Motor neuron (in vitro differentiated cells): ENCODE data around the gene SMG7. TPM values are rescaled to one million over a fixed set of nuclear protein-coding genes. Genes with fewer than 3 reads are reported as not detected.

Experiments used
- ATAC-seq, 8 experiments: fragments of 200-7000 bp; cut with Tn5 transposase; replicated peaks in 6 of 8; 2 replicates each; pipeline ENCODE4 v1.8.0; 2021; ENCODE audit warnings: mild to moderate bottlenecking in 8 of 8, moderate library complexity in 8 of 8
- H3K27ac ChIP-seq, 2 donors: fragments of 250-450 bp; sonication (Bioruptor Pico); 2 replicates each; pipeline ENCODE4 v1.9.0; 2021; ENCODE audit warnings: antibody characterized with exemption in 2 of 2, mild to moderate bottlenecking in 2 of 2, moderate library complexity in 1 of 2
- H3K4me1 ChIP-seq, 2 donors: fragments of 250-450 bp; sonication (Bioruptor Pico); replicated peaks in 1 of 2; 2 replicates each; pipeline ENCODE4 v1.6.1; 2021; ENCODE audit warnings: antibody characterized with exemption in 2 of 2, mild to moderate bottlenecking in 2 of 2, moderate library complexity in 1 of 2
- H3K4me3 ChIP-seq, 5 donors: fragments of 250-450 bp; sonication (Bioruptor Pico); 2 replicates each; pipeline ENCODE4 v1.9.0; 2021; ENCODE audit warnings: antibody characterized with exemption in 5 of 5, mild to moderate bottlenecking in 5 of 5, moderate library complexity in 4 of 5
- WGBS, 10 experiments: fragments of 450-650 bp; shearing (Covaris generic); methylation state at CpG; one replicate each; pipeline ENCODE4 v1.0.0; 2022; 5-methylcytosine and 5-hydroxymethylcytosine counted together
- in situ Hi-C, 9 experiments: fragments of 400-800 bp; cut with MboI; loops; one replicate each; pipeline ENCODE4 v1.15.0; 2021; ENCODE audit warnings: low sequenced_read_pairs in 9 of 9, low pct_unique_long_range_greater_than_20kb in 2 of 9; ENCODE audit not compliant: unreplicated experiment in 9 of 9
- total RNA-seq, 8 experiments: library from RNA; unstranded; fragments of 300-600 nt; gene quantifications; 2 replicates each; pipeline versions ENCODE4 v1.2.3 to v1.2.4, GENCODE V29; 2022

SMG7 gene
- total RNA-seq, 8 experiments from 2014 or later = 12.0 to 51.6 (median 26.8) TPM

- H3K4me3 ChIP-seq = no peak overlapping the region
- in situ Hi-C loops = no loop called here
- WGBS, 10 experiments = 49 to 100% (median 85%) methylated on average over 3 to 12 of the region's 13 CpGs
- no peak for ATAC-seq
- no peak overlapping the region for H3K27ac ChIP-seq
- H3K4me1 ChIP-seq = no peaks in the 10 kb centered on the region
These were observed 23.0 kb upstream of the SMG7 start for GRCh38 chr1:183449223-183449770.

GRCh38 chr1:183450093-183450492 is 22.2 kb upstream of the SMG7 start:
- WGBS, 10 experiments = 0 to 76% (median 36%) methylated on average over 1 to 2 of the region's 2 CpGs
- ATAC-seq = peak in 1 of 8 experiments; percentile 19
- Histone ChIP-seq H3K4me1 (no peaks in the 10 kb centered on the region), H3K4me3 (no peak overlapping the region), H3K27ac (no peak overlapping the region)
- in situ Hi-C loops = loop anchor here in 1 of 9 experiments (25.0 kb wide), 1 partner anchor 163 kb away; no protein-coding TSS in a partner anchor

DNA sequence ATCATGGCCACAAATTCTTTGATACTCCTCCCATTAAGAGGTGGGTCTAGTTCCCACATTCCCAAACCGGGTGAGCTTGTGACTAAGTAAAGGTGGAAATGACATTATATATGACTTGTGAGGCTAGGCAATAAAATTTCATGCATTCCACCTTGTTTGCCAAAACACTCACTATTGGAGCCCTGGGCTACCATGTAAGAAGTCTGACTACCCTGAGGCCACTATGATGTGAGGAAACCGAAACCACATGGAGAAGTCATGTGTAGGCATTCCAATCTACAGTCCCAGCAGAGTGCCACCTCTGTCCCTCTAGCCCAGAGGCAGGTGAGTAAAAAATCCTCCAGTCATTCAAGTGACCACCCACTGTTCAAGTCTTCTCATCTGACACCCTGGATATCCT is 17.9 kb upstream of the SMG7 start:
- no peaks in the 10 kb centered on the region for H3K4me1 ChIP-seq

GRCh38 chr1:183456826-183457225 is 15.5 kb upstream of the SMG7 start:
- Histone ChIP-seq H3K27ac (no peak overlapping the region), H3K4me1 (no peaks in the 10 kb centered on the region), H3K4me3 (no peak overlapping the region)
- no peak for ATAC-seq
- in situ Hi-C loops = loop anchor here in 1 of 9 experiments (25.0 kb wide), 1 partner anchor 170 kb away; no protein-coding TSS in a partner anchor
- 57 to 100% (median 100%) methylated on average over 1 of the region's 1 CpG; no CpG with 5 or more reads in 1 of the 10 experiments for WGBS, 10 experiments

More for the DNA sequence above, 17.9 kb upstream of the SMG7 start:
- in situ Hi-C loops = loop anchor here in 1 of 9 experiments (25.0 kb wide), 1 partner anchor 167 kb away; no protein-coding TSS in a partner anchor
- 73 to 100% (median 88%) methylated on average over 1 to 2 of the region's 2 CpGs; no CpG with 5 or more reads in 5 of the 10 experiments for WGBS, 10 experiments
- ATAC-seq = peak in 2 of 8 experiments; percentile 21 to 63
- Histone ChIP-seq H3K4me3 (no peak overlapping the region), H3K27ac (no peak overlapping the region)

- no peak for ATAC-seq
- 78 to 100% (median 85%) methylated on average over 1 to 3 of the region's 3 CpGs for WGBS, 10 experiments
- Histone ChIP-seq H3K27ac (no peak overlapping the region), H3K4me1 (no peaks in the 10 kb centered on the region), H3K4me3 (no peak overlapping the region)
- in situ Hi-C loops = loop anchor here in 1 of 9 experiments (25.0 kb wide), 1 partner anchor 170 kb away; no protein-coding TSS in a partner anchor
These were observed 14.8 kb upstream of the SMG7 start for GRCh38 chr1:183457449-183457848.

- ATAC-seq = no peak
- in situ Hi-C loops = loop anchor here in 1 of 9 experiments (25.0 kb wide), 1 partner anchor 173 kb away; no protein-coding TSS in a partner anchor
- no peak overlapping the region for H3K27ac ChIP-seq
- 38 to 89% (median 79%) methylated on average over 1 to 2 of the region's 2 CpGs for WGBS, 10 experiments
- no peak overlapping the region for H3K4me3 ChIP-seq
- H3K4me1 ChIP-seq = no peaks in the 10 kb centered on the region
These were observed 11.7 kb upstream of the SMG7 start for GRCh38 chr1:183460596-183460995.

DNA sequence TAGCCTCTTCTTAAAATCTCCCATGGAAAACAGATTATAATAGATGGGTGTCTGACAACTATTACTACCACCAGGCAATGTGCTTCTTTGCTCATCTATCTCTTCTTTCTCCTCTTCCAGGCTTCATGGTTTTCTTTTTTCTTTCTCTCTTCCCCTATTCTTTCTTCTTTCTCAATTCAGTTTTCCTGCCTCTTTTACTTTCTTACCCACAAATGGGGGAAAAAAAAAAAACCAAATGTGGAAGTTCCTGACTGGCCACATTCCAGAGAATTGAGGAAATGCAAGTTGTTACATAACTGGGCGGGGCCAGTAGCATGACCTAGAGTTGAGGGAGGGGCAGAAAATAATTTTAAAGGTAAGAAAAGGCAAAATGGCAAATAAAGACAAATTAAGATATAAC is 10.9 kb upstream of the SMG7 start:
- peak in 1 of 8 experiments; percentile 28 for ATAC-seq
- 35 to 100% (median 91%) methylated on average over 1 of the region's 1 CpG for WGBS, 10 experiments
- in situ Hi-C loops = loop anchor here in 1 of 9 experiments (25.0 kb wide), 1 partner anchor 174 kb away; no protein-coding TSS in a partner anchor
- Histone ChIP-seq H3K4me3 (no peak overlapping the region), H3K27ac (no peak overlapping the region), H3K4me1 (no peaks in the 10 kb centered on the region)

- no peak for ATAC-seq
- 33 to 100% (median 70%) methylated on average over 1 to 2 of the region's 2 CpGs; no CpG with 5 or more reads in 1 of the 10 experiments for WGBS, 10 experiments
- in situ Hi-C loops = loop anchor here in 1 of 9 experiments (25.0 kb wide), 1 partner anchor 176 kb away; no protein-coding TSS in a partner anchor
- no peak overlapping the region for H3K4me3 ChIP-seq
- no peaks in the 10 kb centered on the region for H3K4me1 ChIP-seq
- H3K27ac ChIP-seq = no peak overlapping the region
These were observed 8.7 kb upstream of the SMG7 start for GRCh38 chr1:183463566-183463965.

DNA sequence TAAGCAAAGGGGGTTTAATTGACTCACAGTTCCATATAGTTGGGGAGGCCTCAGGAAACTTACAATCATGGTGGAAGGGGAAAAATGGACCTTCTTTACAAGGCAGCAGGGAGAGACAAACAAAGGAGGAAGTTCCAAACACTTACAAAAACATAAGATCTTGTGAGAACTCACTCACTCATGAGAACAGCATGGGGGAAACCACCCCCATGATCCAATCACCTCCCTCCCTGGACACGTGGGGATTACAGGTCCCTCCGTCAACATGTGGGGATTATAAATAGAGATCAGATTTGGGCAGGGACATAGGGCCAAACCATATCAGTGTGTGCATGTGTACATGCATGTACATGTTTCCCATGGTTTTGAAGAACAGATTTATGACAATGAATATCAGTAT is 5.5 kb upstream of the SMG7 start:
- ATAC-seq = no peak
- Histone ChIP-seq H3K27ac (no peak overlapping the region), H3K4me1 (peaks cover 0 to 4% of the 10 kb centered on the region in 2 donors), H3K4me3 (no peak overlapping the region)
- 10 to 83% (median 57%) methylated on average over 1 to 2 of the region's 2 CpGs; no CpG with 5 or more reads in 3 of the 10 experiments for WGBS, 10 experiments
- in situ Hi-C loops = loop anchor here in 1 of 9 experiments (25.0 kb wide), 1 partner anchor 179 kb away; no protein-coding TSS in a partner anchor

DNA sequence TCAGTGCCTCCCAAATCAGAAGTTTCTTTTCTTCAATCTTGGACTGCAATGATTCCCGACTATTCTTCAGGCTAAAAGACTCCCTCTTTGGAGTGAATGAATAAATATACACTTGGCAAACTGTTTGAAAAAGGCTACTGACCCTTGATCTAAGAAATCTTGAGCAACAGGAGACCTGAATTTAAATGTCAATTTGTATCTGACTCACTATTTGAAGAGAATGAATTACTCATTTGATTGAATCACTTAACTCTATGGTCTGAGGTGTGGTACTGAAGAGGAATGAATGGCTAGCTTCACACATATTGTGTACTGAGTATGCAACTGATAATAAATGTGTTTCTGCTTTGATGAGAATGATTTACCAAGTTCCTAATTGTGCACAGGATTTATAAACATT is 4.6 kb upstream of the SMG7 start:
- ATAC-seq = peak in 1 of 8 experiments; percentile 0
- no peak overlapping the region for H3K4me3 ChIP-seq
- in situ Hi-C loops = loop anchor here in 1 of 9 experiments (25.0 kb wide), 1 partner anchor 180 kb away; no protein-coding TSS in a partner anchor
- H3K4me1 ChIP-seq = peaks cover 0 to 4% of the 10 kb centered on the region in 2 donors
- whole genome bisulfite sequencing, 10 experiments = 0 to 75% (median 40%) methylated on average over 1 of the region's 1 CpG; no CpG with 5 or more reads in 1 of the 10 experiments
- H3K27ac ChIP-seq = no peak overlapping the region

DNA sequence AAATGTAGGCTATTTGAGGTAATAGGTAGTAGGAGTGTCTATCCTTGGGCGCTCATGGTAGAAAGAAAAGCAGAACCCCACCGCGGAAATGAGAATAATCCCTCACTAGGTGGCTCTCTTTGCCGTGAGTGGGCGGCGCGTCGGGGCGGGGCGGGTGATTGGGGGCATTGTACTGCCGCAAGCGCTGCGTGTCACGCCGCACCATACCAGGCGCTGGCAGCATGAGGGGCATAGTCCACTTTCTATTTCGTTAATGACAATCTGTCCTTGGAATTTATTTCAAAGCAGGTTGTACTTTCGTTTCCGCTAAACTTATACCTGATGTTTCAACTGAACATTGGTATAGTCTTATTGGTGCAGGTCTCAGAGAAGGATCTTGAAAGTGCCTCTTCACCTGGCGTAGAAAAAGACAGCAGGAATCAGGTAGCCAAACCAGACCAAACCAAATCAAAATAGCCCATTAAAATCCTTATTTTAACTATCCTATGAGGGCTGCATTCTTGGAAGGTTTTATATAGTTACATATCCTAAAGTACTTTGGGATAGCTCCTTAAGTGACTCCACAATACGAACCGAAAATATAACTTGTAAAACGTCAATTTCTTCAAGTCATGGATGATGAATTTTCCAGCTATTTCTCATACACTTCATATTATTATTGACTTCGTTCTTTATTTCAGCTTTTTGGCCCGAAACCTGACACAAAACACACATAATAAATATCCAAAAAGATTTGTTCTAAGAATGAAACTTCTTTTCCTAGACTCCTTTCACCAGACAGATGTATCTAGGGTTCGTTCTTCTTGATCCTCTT is 1.9 kb upstream of the SMG7 start:
- peak overlapping the region; percentile 58 to 92 (median 77) for H3K4me3 ChIP-seq
- peak overlapping the region; percentile 94 to 99 for H3K27ac ChIP-seq
- in situ Hi-C loops = loop anchor here in 1 of 9 experiments (25.0 kb wide), 1 partner anchor 183 kb away; no protein-coding TSS in a partner anchor
- peak in 4 of 8 experiments; percentile 0 to 5 (median 1) for ATAC-seq
- WGBS, 10 experiments = 0 to 33% (median 2%) methylated on average over 3 to 21 of the region's 26 CpGs
- H3K4me1 ChIP-seq = peaks cover 5 to 11% of the 10 kb centered on the region in 2 donors

DNA sequence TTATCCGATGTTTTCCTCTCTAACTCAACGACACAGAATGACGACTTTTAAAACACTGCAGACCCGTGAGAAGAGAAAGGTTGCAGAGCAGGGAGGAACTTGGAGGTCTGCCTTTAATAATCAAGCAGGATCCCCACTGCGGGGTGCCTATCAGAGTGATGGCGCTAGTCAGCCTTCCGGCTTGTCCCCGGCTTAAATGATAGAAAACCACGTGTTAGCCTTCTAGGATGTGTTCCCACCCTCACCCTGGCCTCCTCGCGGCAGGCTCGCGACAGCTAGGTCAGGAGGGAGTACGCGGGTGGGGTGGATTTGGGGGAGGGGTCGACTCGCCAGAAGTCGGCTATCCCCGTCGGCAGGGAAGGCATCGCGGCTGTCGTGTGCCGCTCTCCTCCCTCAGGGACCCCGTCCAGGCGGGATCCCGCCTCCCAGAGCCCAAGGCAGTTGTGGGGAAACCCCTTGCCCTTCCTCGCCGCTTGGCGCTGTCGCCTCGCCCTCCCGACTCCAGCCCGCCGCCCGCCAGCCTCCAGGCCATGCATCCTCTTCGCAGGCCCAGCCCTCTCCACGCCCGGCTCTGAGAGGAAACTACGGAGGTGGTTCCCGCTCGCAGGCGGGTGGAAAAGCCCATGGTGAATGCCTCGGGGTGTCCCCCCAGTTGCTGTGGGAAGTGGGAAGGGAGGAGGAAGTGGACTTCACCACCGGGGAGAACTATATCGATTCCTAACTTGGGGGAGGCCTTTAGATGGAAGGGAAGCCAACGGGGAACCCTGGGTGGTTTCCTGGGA is 1.1 kb upstream of the SMG7 start:
- 0 to 7% (median 0%) methylated on average over 1 to 28 of the region's 47 CpGs; no CpG with 5 or more reads in 1 of the 10 experiments for WGBS, 10 experiments

More for the DNA sequence above, 1.1 kb upstream of the SMG7 start:
- peak; percentile 54 to 72 (median 67) for ATAC-seq
- Histone ChIP-seq H3K27ac (peak overlapping the region; percentile 94 to 99), H3K4me1 (peaks cover 5 to 11% of the 10 kb centered on the region in 2 donors), H3K4me3 (peak overlapping the region; percentile 58 to 92 (median 77))
- in situ Hi-C loops = loop anchor here in 1 of 9 experiments (25.0 kb wide), 1 partner anchor 184 kb away; no protein-coding TSS in a partner anchor
